H1 (cell line): Measurements from ENCODE around the gene RPA3. TPM values are rescaled to one million over a fixed set of nuclear protein-coding genes. Genes with fewer than 3 reads are reported as not detected.

Source experiments
- ATF2 ChIP-seq: IDR thresholded peaks from 2 replicates; pipeline ENCODE4 v1.6.1; 2012; ENCODE audit warnings: low read length, inconsistent platforms
- CBX8 ChIP-seq: fragments of 300-800, 300-1000 bp; sonication (generic); IDR thresholded peaks from 2 replicates; pipeline ENCODE4 v1.7.1; 2016; ENCODE audit warnings: low read depth, low read length, borderline replicate concordance
- POLR2A ChIP-seq, 2 experiments: IDR thresholded peaks; 1 replicate in 1 of 2; 2 replicates in 1 of 2; pipeline ENCODE4 v1.6.1; 2011; ENCODE audit warnings: low read depth in 2 of 2, low read length in 2 of 2, mild to moderate bottlenecking in 2 of 2; ENCODE audit errors: control extremely low read depth in 1 of 2
- YY1 ChIP-seq: IDR thresholded peaks from 2 replicates; pipeline ENCODE4 v1.6.1; 2011; ENCODE audit warnings: low read depth, mild to moderate bottlenecking, low read length
- polyA plus RNA-seq, 7 experiments: library from polyadenylated mRNA; depleted of rRNA in 3 of 7; stranded (reverse) in 5 of 7; unstranded in 2 of 7; fragments of >200 nt in 5 of 7; fragments of 200-250 nt in 2 of 7; gene quantifications; 1 replicate in 5 of 7; 2 replicates in 1 of 7; 4 replicates in 1 of 7; pipeline versions ENCODE4 v1.2.1 to v1.2.3, GENCODE V29; 2011 to 2013; ENCODE audit warnings: missing spikeins in 2 of 7, mixed read lengths in 2 of 7
- total RNA-seq: library from RNA; stranded (reverse); fragmentation: NEBNext Ultra II Directional; extraction: Animal tissue kit (Norgen Biotek cat#: 25700); gene quantifications from 2 replicates; pipeline ENCODE4 v1.2.1, GENCODE V29; 2021

The RPA3 gene
- total and polyA plus RNA-seq, 2 of the 8 experiments (the other 6 are each of a cell fraction or from before 2014, with no cell fraction given) = 60.2 to 105 TPM

- TF ChIP-seq YY1 (no peak), CBX8 (no peak), ATF2 (no peak), POLR2A (IDR thresholded peaks at IDR 0.05; ENCODE audit: control extremely low read depth in 1 of 2, low read depth in 2 of 2, low read length in 2 of 2) (no peak)
Observed at GRCh38 chr7:7672545-7673239, 45.7 kb downstream of the RPA3 start (continued).
